PC-3 (cell line): ENCODE data around the gene PDSS2. TPM values are rescaled to one million over a fixed set of nuclear protein-coding genes. Genes with fewer than 3 reads are reported as not detected.

Source experiments
- ATAC-seq: fragments of 200-7000 bp; cut with Tn5 transposase; 2 replicates; pipeline ENCODE4 v1.9.1; 2020; ENCODE audit warnings: mild to moderate bottlenecking, moderate library complexity
- BruUV-seq: library from RNA; stranded (reverse); fragments of 400-500 nt; replicated peaks from 2 replicates; lab custom pipeline; 2021; lab: Mats Ljungman, UMichigan
- CTCF ChIA-PET: fragments of 300-600 bp; sonication (Branson Sonifier 250); formaldehyde crosslinking; loops from one replicate; lab custom pipeline; 2022; ENCODE audit warnings: antibody characterized with exemption; lab: Charles Lee
- POLR2A ChIA-PET: fragments of 300-600 bp; sonication (Branson Sonifier 250); formaldehyde crosslinking; loops from one replicate; lab custom pipeline; 2022; ENCODE audit warnings: antibody characterized with exemption; ENCODE audit not compliant: unreplicated experiment; lab: Charles Lee
- DNase-seq: peaks from one replicate; pipeline ENCODE4 v3.0.0-alpha.2; 2015
- H2AFZ ChIP-seq: fragments of 300-600 bp; sonication (generic); 2 replicates; pipeline ENCODE4 v1.6.0; 2016; ENCODE audit warnings: antibody characterized with exemption, low read length
- H3F3A ChIP-seq: fragments of 300-600 bp; sonication (generic); one replicate; pipeline ENCODE4 v1.6.0; 2017; ENCODE audit warnings: antibody characterized with exemption, low read length, control low read depth, mild to moderate bottlenecking; ENCODE audit not compliant: unreplicated experiment
- H3K27ac ChIP-seq: fragments of 300-600 bp; sonication (generic); 2 replicates; pipeline ENCODE4 v1.5.1; 2016; ENCODE audit warnings: mild to moderate bottlenecking, low read length
- H3K27me3 ChIP-seq: fragments of 300-600 bp; sonication (generic); 2 replicates; pipeline ENCODE4 v1.6.1; 2016; ENCODE audit warnings: low read length, mixed read lengths
- H3K36me3 ChIP-seq: fragments of 300-600 bp; sonication (generic); 2 replicates; pipeline ENCODE4 v1.6.1; 2016; ENCODE audit warnings: low read depth, mixed run types, low read length, mixed read lengths
- H3K4me1 ChIP-seq: fragments of 300-600 bp; sonication (generic); 2 replicates; pipeline ENCODE4 v1.5.1; 2016; ENCODE audit warnings: low read length; ENCODE audit not compliant: insufficient read depth
- H3K4me2 ChIP-seq: fragments of 300-600 bp; sonication (generic); 2 replicates; pipeline ENCODE4 v1.6.0; 2016; ENCODE audit warnings: low read length
- H3K4me3 ChIP-seq: fragments of 300-600 bp; sonication (generic); 2 replicates; pipeline ENCODE4 v1.5.1; 2016; ENCODE audit warnings: mild to moderate bottlenecking, low read length, mixed read lengths
- H3K79me2 ChIP-seq: fragments of 300-600 bp; sonication (generic); 2 replicates; pipeline ENCODE4 v1.6.1; 2017; ENCODE audit warnings: low read length, mixed read lengths
- H3K9ac ChIP-seq: fragments of 300-600 bp; sonication (generic); 2 replicates; pipeline ENCODE4 v1.6.0; 2016; ENCODE audit warnings: mild to moderate bottlenecking, low read length
- H3K9me2 ChIP-seq: fragments of 300-600 bp; sonication (generic); replicated peaks from 2 replicates; pipeline ENCODE4 v1.6.1; 2016; ENCODE audit warnings: mixed run types, low read length, mixed read lengths
- H3K9me3 ChIP-seq: fragments of 300-600 bp; sonication (generic); 2 replicates; pipeline ENCODE4 v1.6.1; 2016; ENCODE audit warnings: low read length, mixed read lengths
- H4K20me1 ChIP-seq: fragments of 300-600 bp; sonication (generic); 2 replicates; pipeline ENCODE4 v1.6.1; 2016; ENCODE audit warnings: low read length, mixed read lengths
- CTCF ChIP-seq: fragments of 300-600 bp; sonication (generic); conservative IDR thresholded peaks from 2 replicates; pipeline ENCODE4 v1.5.1; 2017; ENCODE audit warnings: antibody characterized with exemption, low read depth, mild to moderate bottlenecking, low read length
- EZH2 ChIP-seq: fragments of 300-600 bp; sonication (generic); IDR thresholded peaks from one replicate; pipeline ENCODE4 v1.6.1; 2017; ENCODE audit warnings: antibody characterized with exemption, mild to moderate bottlenecking, low read length; ENCODE audit not compliant: unreplicated experiment
- EZH2phosphoT487 ChIP-seq: fragments of 300-600 bp; sonication (generic); IDR thresholded peaks from 2 replicates; pipeline ENCODE4 v1.6.1; 2018; ENCODE audit warnings: mild to moderate bottlenecking, antibody characterized with exemption, low read length, borderline replicate concordance
- intact Hi-C: fragments of 100-400 bp; cut with micrococcal nuclease; formaldehyde crosslinking; loops from 2 replicates; pipeline ENCODE4 v1.9.0; 2023
- total RNA-seq: library from RNA; depleted of rRNA; stranded (reverse); fragments of >200 nt; gene quantifications from 2 replicates; pipeline ENCODE4 v1.2.3, GENCODE V29; 2014

The PDSS2 gene
- total RNA-seq, 1 experiment from 2014 or later: 6.6 TPM

GRCh38 chr6:107108201-107108890 is 351.0 kb downstream of the PDSS2 start:
- H3K9ac ChIP-seq: no peak overlapping the region
- BruUV-seq: no TSS peak
- ATAC-seq (no peak), DNase-seq (no peak)
- no peak overlapping the region for H3K4me2 ChIP-seq
- ChIA-PET CTCF (no interaction called here), POLR2A (no interaction called here)
- H3F3A ChIP-seq: no peaks in the 10 kb centered on the region
- no peaks in the 10 kb centered on the region for H3K4me1 ChIP-seq
- TF ChIP-seq EZH2: no peak
- TF ChIP-seq CTCF: no peak
- no peak for TF ChIP-seq EZH2phosphoT487
- no peak overlapping the region for H3K27ac ChIP-seq
- intact Hi-C loops: no loop called here
- no peaks in the 10 kb centered on the region for H3K36me3 ChIP-seq
- no peaks in the 10 kb centered on the region for H3K9me2 ChIP-seq
- no peak overlapping the region for H3K4me3 ChIP-seq
- H3K9me3 ChIP-seq: no peaks in the 10 kb centered on the region
- H3K79me2 ChIP-seq: peaks cover 4% of the 10 kb centered on the region; the same call in 1 of the 2 replicates
- no peaks in the 10 kb centered on the region for H4K20me1 ChIP-seq
- no peak overlapping the region for H2AFZ ChIP-seq
- no peaks in the 10 kb centered on the region for H3K27me3 ChIP-seq

- Histone ChIP-seq H3K4me3 (no peak overlapping the region), H3F3A (no peaks in the 10 kb centered on the region), H3K4me1 (no peaks in the 10 kb centered on the region), H3K9me2 (no peaks in the 10 kb centered on the region), H3K36me3 (no peaks in the 10 kb centered on the region), H3K79me2 (no peaks in the 10 kb centered on the region), H3K4me2 (no peak overlapping the region), H3K9ac (no peak overlapping the region), H4K20me1 (no peaks in the 10 kb centered on the region), H2AFZ (no peak overlapping the region), H3K27me3 (no peaks in the 10 kb centered on the region), H3K27ac (no peak overlapping the region), H3K9me3 (no peaks in the 10 kb centered on the region)
- TF ChIP-seq EZH2: no peak
- TF ChIP-seq EZH2phosphoT487: no peak
- no TSS peak for BruUV-seq
- intact Hi-C loops: no loop called here
- no peak for DNase-seq
- ATAC-seq: no peak
- ChIA-PET CTCF (no interaction called here), POLR2A (no interaction called here)
Measured at GRCh38 chr6:107107791-107108190, 351.6 kb downstream of the PDSS2 start.

- Histone ChIP-seq H3K4me2 (no peak overlapping the region), H3K9me3 (no peaks in the 10 kb centered on the region), H4K20me1 (no peaks in the 10 kb centered on the region), H3K4me1 (no peaks in the 10 kb centered on the region), H3K9ac (no peak overlapping the region), H3K4me3 (no peak overlapping the region), H3K9me2 (no peaks in the 10 kb centered on the region), H2AFZ (no peak overlapping the region), H3K27me3 (no peaks in the 10 kb centered on the region), H3F3A (no peaks in the 10 kb centered on the region), H3K27ac (no peak overlapping the region), H3K36me3 (no peaks in the 10 kb centered on the region), H3K79me2 (no peaks in the 10 kb centered on the region)
- CTCF ChIA-PET: interaction anchor here (0.8 kb wide), 1 partner anchor 325 kb away, joined by 3 read pairs; no protein-coding TSS in a partner anchor
- DNase-seq: no peak
- POLR2A ChIA-PET: no interaction called here
- intact Hi-C loops: no loop called here
- no peak for ATAC-seq
- no peak for TF ChIP-seq EZH2
- TF ChIP-seq CTCF: no peak
- no peak for TF ChIP-seq EZH2phosphoT487
- no TSS peak for BruUV-seq
Measured at GRCh38 chr6:107106165-107106564, 353.2 kb downstream of the PDSS2 start.
